ENCODE results near the gene SRSF7. TPM values are rescaled to one million over a fixed set of nuclear protein-coding genes. Genes with fewer than 3 reads are reported as not detected.

The SRSF7 gene
- total and polyA plus RNA-seq, 2 donors (not counting 3 experiments of a cell fraction or from before 2014, with no cell fraction given) = 165 to 202 TPM

DNA sequence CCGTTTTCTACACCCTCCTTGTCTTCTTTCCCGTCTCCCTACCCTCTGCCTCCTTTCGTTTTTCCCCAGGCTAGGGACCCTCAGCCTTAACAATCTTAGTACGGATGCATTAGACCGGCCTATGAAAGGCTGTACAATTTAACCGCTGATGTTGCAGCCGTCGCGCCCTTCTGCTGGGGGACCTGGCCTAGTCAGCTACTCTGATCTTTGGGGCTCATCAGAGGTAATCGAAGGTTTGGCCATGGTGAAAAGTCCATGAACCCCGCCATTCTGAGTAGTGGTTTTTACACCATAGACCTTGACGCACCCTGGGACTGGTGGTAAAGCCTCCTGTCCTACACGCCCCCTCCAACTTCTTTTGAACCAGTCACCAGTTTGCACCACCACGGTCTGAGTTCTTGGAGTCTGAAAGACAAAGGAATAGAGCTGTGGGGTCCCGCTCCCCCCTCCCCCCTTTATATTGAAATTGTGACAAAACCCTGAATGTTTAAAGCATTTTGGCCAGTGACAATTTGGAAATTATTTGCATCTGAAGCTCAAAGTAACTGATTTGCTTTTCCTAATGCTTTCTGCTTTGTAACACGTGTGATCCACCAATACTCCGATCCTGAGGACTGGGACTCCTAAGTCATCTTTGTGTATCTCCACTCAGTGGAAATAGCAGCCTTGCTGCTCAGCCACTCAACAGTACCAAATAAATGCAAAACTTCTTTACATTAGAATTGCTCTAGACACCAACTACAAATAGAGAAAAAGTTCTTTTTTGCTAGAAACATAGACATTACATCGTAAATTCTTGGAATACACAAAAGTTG is 642 bp upstream of the SRSF7 start:
- CTCF ChIA-PET = interaction anchor here (0.7 to 1.5 kb wide), 4 partner anchors 18 to 170 kb away, joined by 3 to 5 read pairs (median 4); no protein-coding TSS in a partner anchor
- Histone ChIP-seq H2AFZ (ENCODE audit: low read depth, low read length) (peak overlapping the region; percentile 81), H3K9me3 (replicated peaks; ENCODE audit: control insufficient read depth, insufficient read depth, low read length) (no peaks in the 10 kb centered on the region), H3K4me1 (ENCODE audit: control insufficient read depth, extremely low read depth, insufficient read depth, low read length) (peaks cover 31% of the 10 kb centered on the region), H4K20me1 (replicated peaks; ENCODE audit: control insufficient read depth, extremely low read depth, insufficient read depth, low read length) (peaks cover 5% of the 10 kb centered on the region), H3K9ac (replicated peaks; ENCODE audit: extremely low read depth, insufficient read depth, low read length) (peak overlapping the region; percentile 57), H3K27ac (ENCODE audit: insufficient read depth, low read depth, low read length) (peak overlapping the region; percentile 66), H3K4me3 (replicated peaks in 1 of 3; ENCODE audit: insufficient read depth in 1 of 3, low read depth in 1 of 3, low read length in 3 of 3) (peak overlapping the region in 2 of 3 experiments; percentile 28 to 39), H3K79me2 (ENCODE audit: control insufficient read depth, insufficient read depth, low read length) (peaks cover 43% of the 10 kb centered on the region), H3K27me3 (ENCODE audit: control insufficient read depth in 2 of 2, insufficient read depth in 2 of 2, low read length in 2 of 2) (no peaks in the 10 kb centered on the region), H3K9me1 (replicated peaks; ENCODE audit: control insufficient read depth, extremely low read depth, insufficient read depth, low read length) (no peaks in the 10 kb centered on the region), H3K36me3 (ENCODE audit: control insufficient read depth in 2 of 2, extremely low read depth in 1 of 2, insufficient read depth in 2 of 2, low read length in 2 of 2) (peaks cover 9 to 17% of the 10 kb centered on the region in 2 experiments), H3K4me2 (ENCODE audit: insufficient read depth, low read length) (peak overlapping the region; percentile 63)
- peak; percentile 19 for DNase-seq (ENCODE audit: low read depth, low spot score)
- intact Hi-C loops (cut with micrococcal nuclease) (loop anchor here (1.0 to 2.0 kb wide), 5 partner anchors 26 to 369 kb away; partner anchors contain the start of genes GEMIN6, HNRNPLL and SOS1), dilution Hi-C loops (cut with MboI; ENCODE audit: extremely low pct_ligation_motif_present, low sequenced_read_pairs) (no loop called here)
- FAIRE-seq = no peak
- POLR2A ChIA-PET = interaction anchor here (0.5 to 3.2 kb wide), 64 partner anchors 8 to 1005 kb away, joined by 3 to 64 read pairs (median 4); partner anchors contain the start of genes ATL2, DHX57, GALM and GEMIN6
- TF ChIP-seq POLR2AphosphoS5 (IDR thresholded peaks at IDR 0.05; ENCODE audit: insufficient read depth, low read depth, low read length) (no peak), POLR2A (IDR thresholded peaks at IDR 0.05; ENCODE audit: low read depth, low read length) (no peak), JUN (IDR thresholded peaks at IDR 0.05; ENCODE audit: borderline replicate concordance, insufficient read depth, insufficient read length, low read depth) (no peak), EZH2 (IDR thresholded peaks at IDR 0.05; ENCODE audit: borderline replicate concordance, low read depth, low read length, severe bottlenecking) (no peak), MYC (IDR thresholded peaks at IDR 0.05; ENCODE audit: low read depth, low read length) (no peak), GATA2 (IDR thresholded peaks at IDR 0.05; ENCODE audit: insufficient read depth, insufficient read length, low read depth, low read length) (no peak), FOS (IDR thresholded peaks at IDR 0.05; ENCODE audit: borderline replicate concordance, insufficient read depth, low read length) (no peak)
- TF ChIP-seq, protein P1, sequence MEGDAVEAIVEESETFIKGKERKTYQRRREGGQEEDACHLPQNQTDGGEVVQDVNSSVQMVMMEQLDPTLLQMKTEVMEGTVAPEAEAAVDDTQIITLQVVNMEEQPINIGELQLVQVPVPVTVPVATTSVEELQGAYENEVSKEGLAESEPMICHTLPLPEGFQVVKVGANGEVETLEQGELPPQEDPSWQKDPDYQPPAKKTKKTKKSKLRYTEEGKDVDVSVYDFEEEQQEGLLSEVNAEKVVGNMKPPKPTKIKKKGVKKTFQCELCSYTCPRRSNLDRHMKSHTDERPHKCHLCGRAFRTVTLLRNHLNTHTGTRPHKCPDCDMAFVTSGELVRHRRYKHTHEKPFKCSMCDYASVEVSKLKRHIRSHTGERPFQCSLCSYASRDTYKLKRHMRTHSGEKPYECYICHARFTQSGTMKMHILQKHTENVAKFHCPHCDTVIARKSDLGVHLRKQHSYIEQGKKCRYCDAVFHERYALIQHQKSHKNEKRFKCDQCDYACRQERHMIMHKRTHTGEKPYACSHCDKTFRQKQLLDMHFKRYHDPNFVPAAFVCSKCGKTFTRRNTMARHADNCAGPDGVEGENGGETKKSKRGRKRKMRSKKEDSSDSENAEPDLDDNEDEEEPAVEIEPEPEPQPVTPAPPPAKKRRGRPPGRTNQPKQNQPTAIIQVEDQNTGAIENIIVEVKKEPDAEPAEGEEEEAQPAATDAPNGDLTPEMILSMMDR (IDR thresholded peaks at IDR 0.05; ENCODE audit: extremely low read depth in 1 of 2, insufficient read depth in 1 of 2, low read depth in 1 of 2, low read length in 2 of 2) = no peak
- TF ChIP-seq, protein P2, sequence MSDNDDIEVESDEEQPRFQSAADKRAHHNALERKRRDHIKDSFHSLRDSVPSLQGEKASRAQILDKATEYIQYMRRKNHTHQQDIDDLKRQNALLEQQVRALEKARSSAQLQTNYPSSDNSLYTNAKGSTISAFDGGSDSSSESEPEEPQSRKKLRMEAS (IDR thresholded peaks at IDR 0.05; ENCODE audit: insufficient read depth, insufficient read length) = no peak
- BruUV-seq (replicated peaks) = TSS peak; percentile 68

All from endothelial cell of umbilical vein (primary cell).